Activated naive CD8-positive, alpha-beta T cell (primary cell): ENCODE measurements around the gene ZNF561.
"Not testable (repeated sequence)": the region's sequence is repeated elsewhere in the genome, so short reads cannot be mapped to it uniquely, and the experiment has no call there.

Source experiments
- H3K27ac Mint-ChIP-seq: one replicate; pipeline ENCODE4 v1.8.0; 2021; ENCODE audit warnings: mixed read lengths
- H3K27me3 Mint-ChIP-seq: one replicate; pipeline ENCODE4 v1.8.0; 2021; ENCODE audit warnings: mixed read lengths
- H3K36me3 Mint-ChIP-seq: one replicate; pipeline ENCODE4 v1.8.0; 2021; ENCODE audit warnings: mixed read lengths
- H3K4me1 Mint-ChIP-seq: one replicate; pipeline ENCODE4 v1.8.0; 2021; ENCODE audit warnings: low read depth, mixed read lengths
- H3K4me3 Mint-ChIP-seq: one replicate; pipeline ENCODE4 v1.8.0; 2021; ENCODE audit warnings: mild to moderate bottlenecking, mixed read lengths
- H3K9me3 Mint-ChIP-seq: one replicate; pipeline ENCODE4 v1.8.0; 2021; ENCODE audit warnings: low read depth, mixed read lengths

The ZNF561 gene

DNA sequence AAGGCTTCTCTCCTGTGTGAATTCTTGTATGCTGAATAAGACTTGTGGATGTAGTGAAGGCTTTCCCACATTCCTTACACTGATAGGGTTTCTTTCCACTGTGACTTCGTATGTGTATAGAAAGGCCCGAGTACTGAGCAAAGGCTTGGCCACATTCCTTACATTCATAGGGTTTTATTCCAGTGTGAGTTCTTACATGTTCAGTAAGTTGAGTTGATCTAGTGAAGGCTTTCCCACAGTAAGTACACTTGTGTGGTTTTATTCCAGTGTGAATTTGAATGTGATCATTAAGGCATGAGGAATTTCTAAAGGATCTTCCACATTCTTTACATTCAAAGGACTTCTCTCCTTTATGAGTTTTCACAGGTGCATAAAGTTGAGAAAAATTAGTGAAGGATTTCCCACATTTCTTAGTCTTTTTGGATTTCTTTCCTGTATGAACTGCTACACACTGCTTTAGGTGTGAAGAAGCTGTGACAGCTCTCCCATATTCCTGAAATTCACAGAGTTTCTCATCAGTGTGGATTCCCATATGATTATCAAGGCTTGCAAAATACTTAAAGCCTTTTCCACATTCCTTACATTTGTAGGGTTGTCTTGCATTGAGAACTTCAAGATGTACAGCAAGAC is 10.4 kb downstream of the ZNF561 start:
- H3K4me3 Mint-ChIP-seq, result no peak overlapping the region
- no peak overlapping the region for H3K27ac Mint-ChIP-seq
- H3K27me3 Mint-ChIP-seq, result no peaks in the 10 kb centered on the region
- peaks cover 48% of the 10 kb centered on the region for H3K36me3 Mint-ChIP-seq
- H3K9me3 Mint-ChIP-seq, result peaks cover 9% of the 10 kb centered on the region
- H3K4me1 Mint-ChIP-seq, result peaks cover 1% of the 10 kb centered on the region

DNA sequence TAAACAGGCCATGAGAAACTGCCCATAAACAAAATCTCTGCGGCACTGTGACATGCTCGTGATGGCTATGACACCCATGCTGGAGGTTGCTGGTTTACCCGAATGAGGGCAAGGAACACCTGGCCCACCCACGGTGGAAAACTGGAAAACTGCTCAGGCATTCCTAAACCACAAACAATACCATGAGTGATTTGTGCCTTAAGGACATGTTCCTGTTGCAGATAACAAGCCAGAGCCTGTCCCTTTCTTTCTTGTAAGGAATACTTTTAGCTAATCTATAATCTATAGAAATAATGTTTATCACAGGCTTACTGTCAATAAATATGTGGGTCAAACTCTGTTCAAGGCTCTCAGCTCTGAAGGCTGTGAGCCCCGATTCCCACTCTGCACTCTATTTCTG is 12.1 kb downstream of the ZNF561 start:
- Mint-ChIP-seq H3K27me3 (no peaks in the 10 kb centered on the region), H3K9me3 (peaks cover 9% of the 10 kb centered on the region), H3K4me1 (no peaks in the 10 kb centered on the region), H3K27ac (no peak overlapping the region), H3K4me3 (no peak overlapping the region), H3K36me3 (peaks cover 42% of the 10 kb centered on the region)

GRCh38 chr19:9597027-9597426 is 24.0 kb downstream of the ZNF561 start:
- Mint-ChIP-seq H3K27me3 (peaks cover 6% of the 10 kb centered on the region), H3K36me3 (peaks cover 6% of the 10 kb centered on the region), H3K4me1 (no peaks in the 10 kb centered on the region), H3K9me3 (no peaks in the 10 kb centered on the region), H3K4me3 (no peak overlapping the region), H3K27ac (peak overlapping the region; percentile 58)

GRCh38 chr19:9586764-9587163 is 34.3 kb downstream of the ZNF561 start:
- Mint-ChIP-seq H3K36me3 (peaks cover 5% of the 10 kb centered on the region), H3K4me1 (peaks cover 15% of the 10 kb centered on the region), H3K27ac (no peak overlapping the region), H3K4me3 (no peak overlapping the region), H3K9me3 (no peaks in the 10 kb centered on the region), H3K27me3 (peaks cover 2% of the 10 kb centered on the region)

DNA sequence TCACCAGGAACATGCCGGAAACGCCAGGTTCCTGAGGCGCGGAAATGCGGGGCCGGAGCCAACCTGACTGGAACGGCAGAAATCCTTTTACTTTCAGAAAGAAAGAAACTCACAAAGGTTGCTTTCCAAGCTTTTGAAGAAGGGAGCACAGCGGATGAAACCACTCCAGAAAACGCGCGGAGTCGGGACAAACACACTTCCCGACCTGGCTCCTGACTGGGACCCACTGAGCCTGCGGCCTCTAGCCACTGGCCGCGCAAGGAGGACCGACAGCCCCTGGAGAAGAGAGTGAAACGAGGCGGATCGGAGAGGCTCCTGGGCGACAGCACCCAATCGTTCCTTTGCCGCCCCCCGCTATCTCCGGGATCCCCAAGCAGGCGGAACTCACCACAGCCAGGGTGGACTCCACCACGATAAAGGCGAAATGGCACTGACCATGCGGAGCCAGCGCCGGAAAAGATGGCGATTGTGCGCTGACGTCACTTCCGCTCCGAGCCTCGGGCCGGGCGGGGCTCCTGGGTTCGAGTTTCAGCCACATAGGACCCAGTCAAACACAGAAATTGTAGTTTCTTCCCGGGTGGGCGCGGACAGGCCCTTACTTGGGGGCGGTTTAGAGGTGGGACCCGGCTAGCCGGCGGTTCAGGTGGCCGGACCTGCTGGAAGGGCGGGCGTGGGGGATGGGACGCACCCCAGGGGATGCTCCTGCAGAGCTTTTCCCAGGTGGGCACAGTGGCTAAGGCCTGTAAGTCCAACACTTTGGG is 36.8 kb downstream of the ZNF561 start, which contains the start of gene ZNF121:
Gene ZNF121, minus strand, starts transcription at position 432 of the 761 bp plus-strand sequence. CDS start 16,407 bp downstream, outside the sequence.
- H3K27ac Mint-ChIP-seq, result peak within 1 kb of the TSS; percentile 96
- peaks cover 36% of the 10 kb centered on the region for H3K4me1 Mint-ChIP-seq
- H3K9me3 Mint-ChIP-seq, result no peaks in the 10 kb centered on the region
- H3K4me3 Mint-ChIP-seq, result peak within 1 kb of the TSS; percentile 94
- peaks cover 2% of the 10 kb centered on the region for H3K27me3 Mint-ChIP-seq
- H3K36me3 Mint-ChIP-seq, result peaks cover 22% of the 10 kb centered on the region

GRCh38 chr19:9582081-9582725 is 38.8 kb downstream of the ZNF561 start:
- not testable (repeated sequence) for H3K9me3 Mint-ChIP-seq, H3K27me3 Mint-ChIP-seq
- H3K36me3 Mint-ChIP-seq, result peaks cover 34% of the 10 kb centered on the region
- peak overlapping the region; percentile 88 for H3K4me3 Mint-ChIP-seq
- peak overlapping the region; percentile 85 for H3K27ac Mint-ChIP-seq
- peaks cover 45% of the 10 kb centered on the region for H3K4me1 Mint-ChIP-seq

DNA sequence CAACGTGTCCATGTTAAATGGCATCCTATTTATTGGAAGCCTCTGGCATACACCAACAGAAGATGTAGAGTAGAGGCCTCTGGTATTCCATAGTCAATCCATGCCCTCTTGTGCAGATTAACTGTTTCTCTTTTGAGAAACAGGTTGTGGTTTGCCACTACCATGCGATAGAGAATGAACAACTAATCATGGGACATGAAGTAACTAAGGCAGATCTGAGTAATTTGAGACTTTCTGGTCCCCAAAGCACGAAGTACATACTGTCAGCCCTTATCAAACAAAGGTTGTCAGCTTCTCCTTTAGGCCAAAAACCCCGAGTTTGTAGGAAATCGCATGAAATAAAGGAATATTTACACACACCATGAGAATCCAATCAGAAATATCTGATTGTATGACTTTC is 40.3 kb downstream of the ZNF561 start:
- peak overlapping the region; percentile 83 for H3K27ac Mint-ChIP-seq

DNA sequence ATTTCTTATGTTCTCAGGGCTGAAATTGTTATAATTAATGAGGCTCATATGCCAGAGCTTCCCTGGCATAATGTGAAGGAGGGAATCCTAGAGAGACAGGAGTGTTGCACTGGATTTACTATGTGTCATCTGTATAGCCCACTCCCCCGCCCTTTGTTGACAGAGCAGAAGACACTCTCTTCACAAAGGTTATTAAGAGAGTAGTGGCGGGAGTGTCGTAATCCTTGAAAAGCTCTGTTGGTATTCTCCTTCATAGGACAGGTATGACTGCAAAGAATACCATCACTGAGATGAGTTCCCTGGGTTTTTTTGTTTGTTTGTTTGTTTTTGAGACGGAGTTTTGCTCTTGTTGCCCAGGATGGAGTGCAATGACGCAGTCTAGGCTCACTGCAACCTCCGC is 50.8 kb downstream of the ZNF561 start:
- H3K36me3 Mint-ChIP-seq, result peaks cover 61% of the 10 kb centered on the region
- peaks cover 8% of the 10 kb centered on the region for H3K4me1 Mint-ChIP-seq
- H3K4me3 Mint-ChIP-seq, result no peak overlapping the region
- no peaks in the 10 kb centered on the region for H3K27me3 Mint-ChIP-seq
- no peak overlapping the region for H3K27ac Mint-ChIP-seq
- H3K9me3 Mint-ChIP-seq, result peaks cover 30% of the 10 kb centered on the region

More for the DNA sequence above, 40.3 kb downstream of the ZNF561 start:
- Mint-ChIP-seq H3K9me3 (peaks cover 3% of the 10 kb centered on the region), H3K4me3 (peak overlapping the region; percentile 88), H3K4me1 (peaks cover 48% of the 10 kb centered on the region), H3K36me3 (peaks cover 44% of the 10 kb centered on the region), H3K27me3 (no peaks in the 10 kb centered on the region)

GRCh38 chr19:9566729-9567128 is 54.3 kb downstream of the ZNF561 start:
- Mint-ChIP-seq H3K9me3 (peaks cover 22% of the 10 kb centered on the region), H3K4me3 (no peak overlapping the region), H3K27ac (no peak overlapping the region)

GRCh38 chr19:9565900-9566705 is 54.9 kb downstream of the ZNF561 start:
- no peaks in the 10 kb centered on the region for H3K27me3 Mint-ChIP-seq
- peaks cover 60% of the 10 kb centered on the region for H3K36me3 Mint-ChIP-seq
- H3K27ac Mint-ChIP-seq, result no peak overlapping the region
- H3K4me3 Mint-ChIP-seq, result no peak overlapping the region
- peaks cover 22% of the 10 kb centered on the region for H3K9me3 Mint-ChIP-seq
- H3K4me1 Mint-ChIP-seq, result no peaks in the 10 kb centered on the region

More at GRCh38 chr19:9566729-9567128, 54.3 kb downstream of the ZNF561 start:
- Mint-ChIP-seq H3K27me3 (no peaks in the 10 kb centered on the region), H3K4me1 (no peaks in the 10 kb centered on the region), H3K36me3 (peaks cover 61% of the 10 kb centered on the region)
